Measurements from ENCODE around the gene SYNRG.

DNA sequence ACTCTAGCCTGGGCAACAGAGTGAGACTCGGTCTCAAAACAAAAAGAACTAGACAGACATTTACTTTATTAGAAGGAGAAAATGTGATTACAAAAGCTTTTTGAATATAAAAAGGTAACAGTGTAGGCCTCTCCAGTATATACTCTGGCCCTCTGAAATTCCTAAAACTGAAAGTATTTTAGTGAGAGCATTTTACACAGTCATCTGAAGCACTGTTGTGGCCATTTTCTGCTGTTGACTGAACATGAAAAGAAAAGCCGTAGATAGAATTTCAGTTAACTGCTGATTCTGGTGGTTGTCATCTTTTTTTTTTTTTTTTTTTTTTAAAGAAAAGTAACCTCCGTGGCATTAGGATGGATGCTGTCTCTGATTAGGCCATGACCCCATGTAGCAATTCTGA is 103.9 kb downstream of the SYNRG start:
- TF ChIP-seq, protein P1, sequence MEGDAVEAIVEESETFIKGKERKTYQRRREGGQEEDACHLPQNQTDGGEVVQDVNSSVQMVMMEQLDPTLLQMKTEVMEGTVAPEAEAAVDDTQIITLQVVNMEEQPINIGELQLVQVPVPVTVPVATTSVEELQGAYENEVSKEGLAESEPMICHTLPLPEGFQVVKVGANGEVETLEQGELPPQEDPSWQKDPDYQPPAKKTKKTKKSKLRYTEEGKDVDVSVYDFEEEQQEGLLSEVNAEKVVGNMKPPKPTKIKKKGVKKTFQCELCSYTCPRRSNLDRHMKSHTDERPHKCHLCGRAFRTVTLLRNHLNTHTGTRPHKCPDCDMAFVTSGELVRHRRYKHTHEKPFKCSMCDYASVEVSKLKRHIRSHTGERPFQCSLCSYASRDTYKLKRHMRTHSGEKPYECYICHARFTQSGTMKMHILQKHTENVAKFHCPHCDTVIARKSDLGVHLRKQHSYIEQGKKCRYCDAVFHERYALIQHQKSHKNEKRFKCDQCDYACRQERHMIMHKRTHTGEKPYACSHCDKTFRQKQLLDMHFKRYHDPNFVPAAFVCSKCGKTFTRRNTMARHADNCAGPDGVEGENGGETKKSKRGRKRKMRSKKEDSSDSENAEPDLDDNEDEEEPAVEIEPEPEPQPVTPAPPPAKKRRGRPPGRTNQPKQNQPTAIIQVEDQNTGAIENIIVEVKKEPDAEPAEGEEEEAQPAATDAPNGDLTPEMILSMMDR (conservative IDR thresholded peaks at IDR 0.05 in 1 of 2, IDR thresholded peaks at IDR 0.05 in 1 of 2; ENCODE audit: low read depth in 1 of 2, low read length in 2 of 2): no peak
- TF ChIP-seq EZH2 (IDR thresholded peaks at IDR 0.05; ENCODE audit: low read length, missing control alignments): no peak

Measured in fibroblast of lung (primary cell).